Mesenchymal stem cell (in vitro differentiated cells and primary cell): ENCODE measurements around the gene FARP1.

Source experiments
- DNase-seq: peaks from one replicate; pipeline ENCODE4 v3.0.0-alpha.2; 2013
- H2AFZ ChIP-seq: one replicate; pipeline ENCODE4 v1.6.1; 2013; ENCODE audit warnings: low read depth, mild to moderate bottlenecking, control low read depth, inconsistent platforms, low read length, moderate library complexity
- H2AK5ac ChIP-seq: 2 replicates; pipeline ENCODE4 v1.6.1; 2013; ENCODE audit warnings: low read length, moderate library complexity, mild to moderate bottlenecking, inconsistent platforms; ENCODE audit not compliant: severe bottlenecking
- H2BK120ac ChIP-seq: one replicate; pipeline ENCODE4 v1.6.1; 2013; ENCODE audit warnings: low read depth, mild to moderate bottlenecking, inconsistent platforms, low read length, moderate library complexity
- H2BK12ac ChIP-seq, 2 experiments: one replicate each; pipeline ENCODE4 v1.6.1; 2013; ENCODE audit warnings: inconsistent platforms in 2 of 2, low read length in 2 of 2, mild to moderate bottlenecking in 2 of 2, moderate library complexity in 2 of 2, control low read depth in 1 of 2
- H2BK15ac ChIP-seq: one replicate; pipeline ENCODE4 v1.6.1; 2013; ENCODE audit warnings: mild to moderate bottlenecking, low read depth, inconsistent platforms; ENCODE audit not compliant: poor library complexity, severe bottlenecking
- H2BK5ac ChIP-seq: 2 replicates; pipeline ENCODE4 v1.6.1; 2013; ENCODE audit warnings: low read depth, mild to moderate bottlenecking, low read length, control low read depth, inconsistent platforms; ENCODE audit not compliant: poor library complexity, severe bottlenecking
- H3K14ac ChIP-seq, 2 experiments: one replicate each; pipeline ENCODE4 v1.6.1; 2013; ENCODE audit warnings: inconsistent platforms in 2 of 2, low read length in 2 of 2, control low read depth in 1 of 2, mild to moderate bottlenecking in 1 of 2, moderate library complexity in 1 of 2
- H3K18ac ChIP-seq, 2 experiments: one replicate each; pipeline ENCODE4 v1.6.1; 2013; ENCODE audit warnings: inconsistent platforms in 2 of 2, low read length in 2 of 2, control low read depth in 1 of 2, low read depth in 1 of 2, mild to moderate bottlenecking in 1 of 2
- H3K23ac ChIP-seq, 2 experiments: one replicate each; pipeline ENCODE4 v1.6.1; 2013; ENCODE audit warnings: inconsistent platforms in 2 of 2, low read length in 2 of 2, mild to moderate bottlenecking in 2 of 2, moderate library complexity in 2 of 2, control low read depth in 1 of 2
- H3K27ac ChIP-seq: 2 replicates; pipeline ENCODE4 v1.5.1; 2013; ENCODE audit warnings: mild to moderate bottlenecking, moderate library complexity, low read length, control low read depth, inconsistent platforms; ENCODE audit not compliant: poor library complexity, severe bottlenecking
- H3K27me3 ChIP-seq, 2 experiments: 2 replicates each; pipeline versions ENCODE4 v1.6.1 to v1.7.0; 2013; ENCODE audit warnings: low read length in 2 of 2, mild to moderate bottlenecking in 2 of 2, moderate library complexity in 2 of 2, control low read depth in 1 of 2, inconsistent platforms in 1 of 2; ENCODE audit not compliant: control insufficient read depth in 1 of 2, insufficient read depth in 1 of 2
- H3K36me3 ChIP-seq, 2 experiments: 2 replicates each; pipeline versions ENCODE4 v1.6.1 to v1.7.0; 2013; ENCODE audit warnings: low read length in 2 of 2, control low read depth in 1 of 2, inconsistent platforms in 1 of 2, low read depth in 1 of 2, mild to moderate bottlenecking in 1 of 2; ENCODE audit not compliant: insufficient read depth in 2 of 2, control insufficient read depth in 1 of 2
- H3K4ac ChIP-seq, 2 experiments: one replicate each; pipeline ENCODE4 v1.6.1; 2013; ENCODE audit warnings: inconsistent platforms in 2 of 2, low read length in 2 of 2, mild to moderate bottlenecking in 2 of 2, moderate library complexity in 2 of 2, control low read depth in 1 of 2, low read depth in 1 of 2
- H3K4me1 ChIP-seq: 2 replicates; pipeline ENCODE4 v1.6.1; 2013; ENCODE audit warnings: low read depth, low read length, control low read depth; ENCODE audit not compliant: control insufficient read depth, insufficient read depth
- H3K4me2 ChIP-seq: 2 replicates; pipeline ENCODE4 v1.6.1; 2013; ENCODE audit warnings: low read length, mild to moderate bottlenecking, inconsistent platforms; ENCODE audit not compliant: poor library complexity, severe bottlenecking
- H3K4me3 ChIP-seq, 2 experiments: 2 replicates each; pipeline versions ENCODE4 v1.5.1 to v1.7.0; 2013; ENCODE audit warnings: low read length in 2 of 2, mild to moderate bottlenecking in 2 of 2, control low read depth in 1 of 2, low read depth in 1 of 2; ENCODE audit not compliant: insufficient read depth in 1 of 2
- H3K79me1 ChIP-seq: replicated peaks from 2 replicates; pipeline ENCODE4 v1.6.1; 2013; ENCODE audit warnings: mild to moderate bottlenecking, control low read depth, low read length, inconsistent platforms; ENCODE audit not compliant: poor library complexity, severe bottlenecking
- H3K9ac ChIP-seq: 2 replicates; pipeline ENCODE4 v1.7.0; 2013; ENCODE audit warnings: mild to moderate bottlenecking, low read length, moderate library complexity
- H3K9me3 ChIP-seq: 2 replicates; pipeline ENCODE4 v1.7.0; 2013; ENCODE audit warnings: mild to moderate bottlenecking, low read length; ENCODE audit not compliant: control insufficient read depth
- H4K8ac ChIP-seq: one replicate; pipeline ENCODE4 v1.6.1; 2013; ENCODE audit warnings: inconsistent platforms, mild to moderate bottlenecking, low read length, moderate library complexity
- H4K91ac ChIP-seq: one replicate; pipeline ENCODE4 v1.6.1; 2013; ENCODE audit warnings: mild to moderate bottlenecking, low read length, inconsistent platforms
- WGBS: methylation state at CpG from one replicate; pipeline ENCODE4 v1.1.7; 2013; ENCODE audit warnings: mixed read lengths; 5-methylcytosine and 5-hydroxymethylcytosine counted together

Gene FARP1

GRCh38 chr13:98317573-98318171, 174.8 kb downstream of the FARP1 start:
- H4K91ac ChIP-seq: no peak overlapping the region
- H3K18ac ChIP-seq: no peak overlapping the region
- no peaks in the 10 kb centered on the region for H3K27me3 ChIP-seq
- no peak overlapping the region for H2AK5ac ChIP-seq
- H3K4ac ChIP-seq: no peak overlapping the region
- no peak overlapping the region for H2BK5ac ChIP-seq
- no peak overlapping the region for H2BK12ac ChIP-seq
- H3K14ac ChIP-seq: no peak overlapping the region
- peaks cover 66% of the 10 kb centered on the region for H3K79me1 ChIP-seq
- H3K4me1 ChIP-seq: peaks cover 11% of the 10 kb centered on the region
- H2BK15ac ChIP-seq: no peak overlapping the region
- no peak overlapping the region for H3K4me3 ChIP-seq
- DNase-seq: no peak
- no peaks in the 10 kb centered on the region for H3K9me3 ChIP-seq
- H3K23ac ChIP-seq: no peak overlapping the region
- H3K27ac ChIP-seq: no peak overlapping the region
- H3K9ac ChIP-seq: no peak overlapping the region
- no peak overlapping the region for H3K4me2 ChIP-seq
- H2BK120ac ChIP-seq: no peak overlapping the region
- no peak overlapping the region for H2AFZ ChIP-seq
- peaks cover 0 to 25% of the 10 kb centered on the region in 2 experiments for H3K36me3 ChIP-seq
- 90% methylated on average over 3 of the region's 3 CpGs for WGBS
- H4K8ac ChIP-seq: no peak overlapping the region

GRCh38 chr13:98318263-98318878, 175.5 kb downstream of the FARP1 start:
- Histone ChIP-seq H3K4ac (no peak overlapping the region), H3K14ac (peak overlapping the region in 1 of 2 experiments; percentile 49), H2BK12ac (no peak overlapping the region), H2BK15ac (no peak overlapping the region), H2AFZ (no peak overlapping the region), H4K91ac (peak overlapping the region; percentile 29), H3K18ac (peak overlapping the region in 1 of 2 experiments; percentile 25), H3K9me3 (no peaks in the 10 kb centered on the region), H3K36me3 (peaks cover 0 to 22% of the 10 kb centered on the region in 2 experiments), H2BK5ac (no peak overlapping the region), H3K4me2 (no peak overlapping the region), H3K4me3 (no peak overlapping the region), H3K4me1 (peaks cover 7% of the 10 kb centered on the region), H2AK5ac (no peak overlapping the region), H3K27me3 (no peaks in the 10 kb centered on the region), H2BK120ac (no peak overlapping the region), H3K27ac (no peak overlapping the region), H3K79me1 (peaks cover 64% of the 10 kb centered on the region), H3K9ac (no peak overlapping the region), H3K23ac (no peak overlapping the region), H4K8ac (no peak overlapping the region)
- DNase-seq: no peak
- WGBS: 91% methylated on average over 9 of the region's 11 CpGs

GRCh38 chr13:98320561-98321105, 177.7 kb downstream of the FARP1 start:
- H3K27me3 ChIP-seq: no peaks in the 10 kb centered on the region
- 95% methylated on average over 9 of the region's 9 CpGs for WGBS

GRCh38 chr13:98321395-98321794, 178.5 kb downstream of the FARP1 start:
- Histone ChIP-seq H3K4me3 (no peak overlapping the region), H2BK120ac (no peak overlapping the region), H3K18ac (peak overlapping the region in 1 of 2 experiments; percentile 19), H3K14ac (no peak overlapping the region), H3K27me3 (no peaks in the 10 kb centered on the region), H2AK5ac (no peak overlapping the region), H2AFZ (no peak overlapping the region), H3K9ac (no peak overlapping the region), H3K4me1 (peaks cover 3% of the 10 kb centered on the region), H3K23ac (no peak overlapping the region), H4K91ac (no peak overlapping the region), H2BK15ac (no peak overlapping the region), H3K36me3 (peaks cover 0 to 12% of the 10 kb centered on the region in 2 experiments), H2BK12ac (no peak overlapping the region), H4K8ac (no peak overlapping the region), H2BK5ac (no peak overlapping the region), H3K4ac (no peak overlapping the region), H3K4me2 (no peak overlapping the region), H3K79me1 (peaks cover 58% of the 10 kb centered on the region), H3K27ac (no peak overlapping the region), H3K9me3 (no peaks in the 10 kb centered on the region)
- DNase-seq: no peak
- WGBS: 50% methylated on average over 2 of the region's 2 CpGs

More at GRCh38 chr13:98320561-98321105, 177.7 kb downstream of the FARP1 start:
- H2AK5ac ChIP-seq: no peak overlapping the region
- H3K4me2 ChIP-seq: no peak overlapping the region
- no peak overlapping the region for H2BK5ac ChIP-seq
- DNase-seq: no peak
- H2BK120ac ChIP-seq: no peak overlapping the region
- H3K79me1 ChIP-seq: peaks cover 59% of the 10 kb centered on the region
- no peak overlapping the region for H2BK12ac ChIP-seq
- no peak overlapping the region for H3K4me3 ChIP-seq
- no peak overlapping the region for H3K23ac ChIP-seq
- peak overlapping the region; percentile 45 for H4K91ac ChIP-seq
- H3K27ac ChIP-seq: no peak overlapping the region
- no peaks in the 10 kb centered on the region for H3K9me3 ChIP-seq
- no peak overlapping the region for H4K8ac ChIP-seq
- peak overlapping the region in 1 of 2 experiments; percentile 55 for H3K18ac ChIP-seq
- H3K4me1 ChIP-seq: peaks cover 5% of the 10 kb centered on the region
- no peak overlapping the region for H3K9ac ChIP-seq
- no peak overlapping the region for H2BK15ac ChIP-seq
- no peak overlapping the region for H3K4ac ChIP-seq
- H3K14ac ChIP-seq: no peak overlapping the region
- no peak overlapping the region for H2AFZ ChIP-seq
- peaks cover 0 to 14% of the 10 kb centered on the region in 2 experiments for H3K36me3 ChIP-seq
